Mesenchymal stem cell (in vitro differentiated cells and primary cell): Measurements from ENCODE around the gene DEUP1.

Experiments used
- DNase-seq: peaks from one replicate; pipeline ENCODE4 v3.0.0-alpha.2; 2013
- H2AFZ ChIP-seq: one replicate; pipeline ENCODE4 v1.6.1; 2013; ENCODE audit warnings: low read depth, mild to moderate bottlenecking, control low read depth, inconsistent platforms, low read length, moderate library complexity
- H2AK5ac ChIP-seq: 2 replicates; pipeline ENCODE4 v1.6.1; 2013; ENCODE audit warnings: low read length, moderate library complexity, mild to moderate bottlenecking, inconsistent platforms; ENCODE audit not compliant: severe bottlenecking
- H2BK120ac ChIP-seq: one replicate; pipeline ENCODE4 v1.6.1; 2013; ENCODE audit warnings: low read depth, mild to moderate bottlenecking, inconsistent platforms, low read length, moderate library complexity
- H2BK12ac ChIP-seq, 2 experiments: one replicate each; pipeline ENCODE4 v1.6.1; 2013; ENCODE audit warnings: inconsistent platforms in 2 of 2, low read length in 2 of 2, mild to moderate bottlenecking in 2 of 2, moderate library complexity in 2 of 2, control low read depth in 1 of 2
- H2BK15ac ChIP-seq: one replicate; pipeline ENCODE4 v1.6.1; 2013; ENCODE audit warnings: mild to moderate bottlenecking, low read depth, inconsistent platforms; ENCODE audit not compliant: poor library complexity, severe bottlenecking
- H2BK5ac ChIP-seq: 2 replicates; pipeline ENCODE4 v1.6.1; 2013; ENCODE audit warnings: low read depth, mild to moderate bottlenecking, low read length, control low read depth, inconsistent platforms; ENCODE audit not compliant: poor library complexity, severe bottlenecking
- H3K14ac ChIP-seq, 2 experiments: one replicate each; pipeline ENCODE4 v1.6.1; 2013; ENCODE audit warnings: inconsistent platforms in 2 of 2, low read length in 2 of 2, control low read depth in 1 of 2, mild to moderate bottlenecking in 1 of 2, moderate library complexity in 1 of 2
- H3K18ac ChIP-seq, 2 experiments: one replicate each; pipeline ENCODE4 v1.6.1; 2013; ENCODE audit warnings: inconsistent platforms in 2 of 2, low read length in 2 of 2, control low read depth in 1 of 2, low read depth in 1 of 2, mild to moderate bottlenecking in 1 of 2
- H3K23ac ChIP-seq, 2 experiments: one replicate each; pipeline ENCODE4 v1.6.1; 2013; ENCODE audit warnings: inconsistent platforms in 2 of 2, low read length in 2 of 2, mild to moderate bottlenecking in 2 of 2, moderate library complexity in 2 of 2, control low read depth in 1 of 2
- H3K27ac ChIP-seq: 2 replicates; pipeline ENCODE4 v1.5.1; 2013; ENCODE audit warnings: mild to moderate bottlenecking, moderate library complexity, low read length, control low read depth, inconsistent platforms; ENCODE audit not compliant: poor library complexity, severe bottlenecking
- H3K27me3 ChIP-seq, 2 experiments: 2 replicates each; pipeline versions ENCODE4 v1.6.1 to v1.7.0; 2013; ENCODE audit warnings: low read length in 2 of 2, mild to moderate bottlenecking in 2 of 2, moderate library complexity in 2 of 2, control low read depth in 1 of 2, inconsistent platforms in 1 of 2; ENCODE audit not compliant: control insufficient read depth in 1 of 2, insufficient read depth in 1 of 2
- H3K36me3 ChIP-seq, 2 experiments: 2 replicates each; pipeline versions ENCODE4 v1.6.1 to v1.7.0; 2013; ENCODE audit warnings: low read length in 2 of 2, control low read depth in 1 of 2, inconsistent platforms in 1 of 2, low read depth in 1 of 2, mild to moderate bottlenecking in 1 of 2; ENCODE audit not compliant: insufficient read depth in 2 of 2, control insufficient read depth in 1 of 2
- H3K4ac ChIP-seq, 2 experiments: one replicate each; pipeline ENCODE4 v1.6.1; 2013; ENCODE audit warnings: inconsistent platforms in 2 of 2, low read length in 2 of 2, mild to moderate bottlenecking in 2 of 2, moderate library complexity in 2 of 2, control low read depth in 1 of 2, low read depth in 1 of 2
- H3K4me1 ChIP-seq: 2 replicates; pipeline ENCODE4 v1.6.1; 2013; ENCODE audit warnings: low read depth, low read length, control low read depth; ENCODE audit not compliant: control insufficient read depth, insufficient read depth
- H3K4me2 ChIP-seq: 2 replicates; pipeline ENCODE4 v1.6.1; 2013; ENCODE audit warnings: low read length, mild to moderate bottlenecking, inconsistent platforms; ENCODE audit not compliant: poor library complexity, severe bottlenecking
- H3K4me3 ChIP-seq, 2 experiments: 2 replicates each; pipeline versions ENCODE4 v1.5.1 to v1.7.0; 2013; ENCODE audit warnings: low read length in 2 of 2, mild to moderate bottlenecking in 2 of 2, control low read depth in 1 of 2, low read depth in 1 of 2; ENCODE audit not compliant: insufficient read depth in 1 of 2
- H3K79me1 ChIP-seq: replicated peaks from 2 replicates; pipeline ENCODE4 v1.6.1; 2013; ENCODE audit warnings: mild to moderate bottlenecking, control low read depth, low read length, inconsistent platforms; ENCODE audit not compliant: poor library complexity, severe bottlenecking
- H3K9ac ChIP-seq: 2 replicates; pipeline ENCODE4 v1.7.0; 2013; ENCODE audit warnings: mild to moderate bottlenecking, low read length, moderate library complexity
- H3K9me3 ChIP-seq: 2 replicates; pipeline ENCODE4 v1.7.0; 2013; ENCODE audit warnings: mild to moderate bottlenecking, low read length; ENCODE audit not compliant: control insufficient read depth
- H4K8ac ChIP-seq: one replicate; pipeline ENCODE4 v1.6.1; 2013; ENCODE audit warnings: inconsistent platforms, mild to moderate bottlenecking, low read length, moderate library complexity
- H4K91ac ChIP-seq: one replicate; pipeline ENCODE4 v1.6.1; 2013; ENCODE audit warnings: mild to moderate bottlenecking, low read length, inconsistent platforms
- WGBS: methylation state at CpG from one replicate; pipeline ENCODE4 v1.1.7; 2013; ENCODE audit warnings: mixed read lengths; 5-methylcytosine and 5-hydroxymethylcytosine counted together

The DEUP1 gene

DNA sequence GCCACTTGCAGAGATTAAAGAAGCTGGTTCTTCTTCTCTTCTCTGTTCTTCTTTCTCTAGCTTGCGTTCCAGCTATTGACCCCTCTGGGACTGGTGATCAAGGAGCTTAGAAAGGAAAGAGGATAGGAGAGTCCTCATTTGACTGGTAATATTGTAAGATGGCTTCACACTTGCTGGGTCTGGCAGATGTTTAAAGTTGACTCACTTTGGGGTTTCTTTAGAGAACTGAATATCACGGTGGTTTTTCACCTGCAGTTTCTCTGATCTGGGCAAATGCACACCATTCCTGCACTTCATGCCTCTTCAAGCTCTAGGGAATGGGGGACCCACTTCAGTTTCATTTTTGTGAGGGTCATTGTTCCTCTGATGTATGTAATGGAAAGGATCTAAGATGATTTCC, 41.8 kb upstream of the DEUP1 start:
- H3K23ac ChIP-seq = no peak overlapping the region
- H3K27me3 ChIP-seq = peaks cover 0 to 4% of the 10 kb centered on the region in 2 experiments
- no peaks in the 10 kb centered on the region for H3K79me1 ChIP-seq
- no peak overlapping the region for H4K8ac ChIP-seq
- no peak overlapping the region for H2BK15ac ChIP-seq
- no peak overlapping the region for H3K14ac ChIP-seq
- no peak overlapping the region for H3K18ac ChIP-seq
- no peak overlapping the region for H3K4me3 ChIP-seq
- no peaks in the 10 kb centered on the region for H3K36me3 ChIP-seq
- H2BK120ac ChIP-seq = no peak overlapping the region
- H2AK5ac ChIP-seq = no peak overlapping the region
- H2BK5ac ChIP-seq = no peak overlapping the region
- H3K4ac ChIP-seq = no peak overlapping the region
- H3K4me1 ChIP-seq = peaks cover 5% of the 10 kb centered on the region
- H2BK12ac ChIP-seq = no peak overlapping the region
- H3K4me2 ChIP-seq = no peak overlapping the region
- no peak overlapping the region for H3K9ac ChIP-seq
- no peak for DNase-seq
- H4K91ac ChIP-seq = no peak overlapping the region
- WGBS = no CpG with 5 or more reads among the region's 2 CpGs
- H3K9me3 ChIP-seq = no peaks in the 10 kb centered on the region
- no peak overlapping the region for H2AFZ ChIP-seq
- H3K27ac ChIP-seq = no peak overlapping the region

- 69% methylated on average over 5 of the region's 5 CpGs for WGBS
- peak overlapping the region in 1 of 2 experiments; percentile 70 for H3K14ac ChIP-seq
- H3K27ac ChIP-seq = no peak overlapping the region
- H2BK12ac ChIP-seq = no peak overlapping the region
- H2BK120ac ChIP-seq = no peak overlapping the region
- peaks cover 5% of the 10 kb centered on the region for H3K4me1 ChIP-seq
- no peak overlapping the region for H2AK5ac ChIP-seq
- H4K8ac ChIP-seq = no peak overlapping the region
- no peak overlapping the region for H3K4me3 ChIP-seq
- no peaks in the 10 kb centered on the region for H3K9me3 ChIP-seq
- H3K23ac ChIP-seq = no peak overlapping the region
- peaks cover 0 to 4% of the 10 kb centered on the region in 2 experiments for H3K27me3 ChIP-seq
- no peak overlapping the region for H2AFZ ChIP-seq
- H2BK5ac ChIP-seq = no peak overlapping the region
- H3K4me2 ChIP-seq = no peak overlapping the region
- no peak overlapping the region for H2BK15ac ChIP-seq
- no peaks in the 10 kb centered on the region for H3K36me3 ChIP-seq
- no peak for DNase-seq
- H4K91ac ChIP-seq = no peak overlapping the region
- no peak overlapping the region for H3K4ac ChIP-seq
- H3K18ac ChIP-seq = no peak overlapping the region
- H3K9ac ChIP-seq = no peak overlapping the region
- H3K79me1 ChIP-seq = no peaks in the 10 kb centered on the region
These were observed 40.6 kb upstream of the DEUP1 start for GRCh38 chr11:93289782-93290463.

- H2AK5ac ChIP-seq = no peak overlapping the region
- H3K4ac ChIP-seq = no peak overlapping the region
- no peak overlapping the region for H3K9ac ChIP-seq
- no peaks in the 10 kb centered on the region for H3K79me1 ChIP-seq
- H2AFZ ChIP-seq = no peak overlapping the region
- no peak for DNase-seq
- no peak overlapping the region for H4K8ac ChIP-seq
- H3K9me3 ChIP-seq = no peaks in the 10 kb centered on the region
- no peak overlapping the region for H3K27ac ChIP-seq
- H3K27me3 ChIP-seq = peaks cover 0 to 4% of the 10 kb centered on the region in 2 experiments
- no peak overlapping the region for H3K4me3 ChIP-seq
- no peaks in the 10 kb centered on the region for H3K36me3 ChIP-seq
- H2BK5ac ChIP-seq = no peak overlapping the region
- no peak overlapping the region for H2BK120ac ChIP-seq
- no peak overlapping the region for H3K4me2 ChIP-seq
- no peak overlapping the region for H2BK12ac ChIP-seq
- 93% methylated on average over 1 of the region's 1 CpG for WGBS
- H4K91ac ChIP-seq = no peak overlapping the region
- peaks cover 4% of the 10 kb centered on the region for H3K4me1 ChIP-seq
- no peak overlapping the region for H2BK15ac ChIP-seq
- H3K14ac ChIP-seq = no peak overlapping the region
- no peak overlapping the region for H3K18ac ChIP-seq
- no peak overlapping the region for H3K23ac ChIP-seq
These were observed 39.4 kb upstream of the DEUP1 start for GRCh38 chr11:93291110-93291509.

DNA sequence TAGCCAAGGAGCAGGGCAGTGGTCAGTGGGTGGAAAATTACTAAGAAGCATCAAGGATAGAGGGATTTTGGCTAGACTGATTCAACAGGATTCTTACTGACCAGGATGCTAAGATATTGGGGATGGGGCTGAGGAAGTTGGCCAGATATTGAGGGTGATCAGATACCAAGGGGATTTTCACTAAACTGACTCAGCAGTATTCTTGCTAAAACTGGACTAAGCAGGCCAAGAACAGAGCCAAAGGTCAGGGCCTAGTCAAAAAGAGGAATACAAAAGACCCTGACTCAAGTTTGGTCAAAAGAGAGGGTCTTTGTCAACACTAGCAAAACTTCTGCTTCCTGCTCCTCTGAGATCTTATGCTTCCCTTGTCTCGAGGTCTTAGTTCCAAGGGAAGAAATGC, 38.6 kb upstream of the DEUP1 start:
- no peaks in the 10 kb centered on the region for H3K79me1 ChIP-seq
- H4K91ac ChIP-seq = no peak overlapping the region
- H3K4me2 ChIP-seq = no peak overlapping the region
- no peak overlapping the region for H3K4me3 ChIP-seq
- H2AFZ ChIP-seq = no peak overlapping the region
- H3K9me3 ChIP-seq = no peaks in the 10 kb centered on the region
- H3K9ac ChIP-seq = no peak overlapping the region
- no peak overlapping the region for H3K18ac ChIP-seq
- no peak overlapping the region for H4K8ac ChIP-seq
- H3K36me3 ChIP-seq = no peaks in the 10 kb centered on the region
- peaks cover 4% of the 10 kb centered on the region for H3K4me1 ChIP-seq
- no peak overlapping the region for H2BK120ac ChIP-seq
- peaks cover 0 to 4% of the 10 kb centered on the region in 2 experiments for H3K27me3 ChIP-seq
- no peak overlapping the region for H2BK12ac ChIP-seq
- no peak for DNase-seq
- H2BK15ac ChIP-seq = no peak overlapping the region
- no peak overlapping the region for H3K23ac ChIP-seq
- no peak overlapping the region for H3K4ac ChIP-seq
- WGBS = 69% methylated on average over 1 of the region's 1 CpG
- no peak overlapping the region for H2BK5ac ChIP-seq
- no peak overlapping the region for H2AK5ac ChIP-seq
- no peak overlapping the region for H3K14ac ChIP-seq
- H3K27ac ChIP-seq = no peak overlapping the region
